ENCODE data around the gene TSPAN18. TPM values are rescaled to one million over a fixed set of nuclear protein-coding genes. Genes with fewer than 3 reads are reported as not detected.

Gene TSPAN18
- total and polyA plus RNA-seq, 2 experiments from 2014 or later = 6.0 to 10.6 TPM

- TF ChIP-seq, protein P1, sequence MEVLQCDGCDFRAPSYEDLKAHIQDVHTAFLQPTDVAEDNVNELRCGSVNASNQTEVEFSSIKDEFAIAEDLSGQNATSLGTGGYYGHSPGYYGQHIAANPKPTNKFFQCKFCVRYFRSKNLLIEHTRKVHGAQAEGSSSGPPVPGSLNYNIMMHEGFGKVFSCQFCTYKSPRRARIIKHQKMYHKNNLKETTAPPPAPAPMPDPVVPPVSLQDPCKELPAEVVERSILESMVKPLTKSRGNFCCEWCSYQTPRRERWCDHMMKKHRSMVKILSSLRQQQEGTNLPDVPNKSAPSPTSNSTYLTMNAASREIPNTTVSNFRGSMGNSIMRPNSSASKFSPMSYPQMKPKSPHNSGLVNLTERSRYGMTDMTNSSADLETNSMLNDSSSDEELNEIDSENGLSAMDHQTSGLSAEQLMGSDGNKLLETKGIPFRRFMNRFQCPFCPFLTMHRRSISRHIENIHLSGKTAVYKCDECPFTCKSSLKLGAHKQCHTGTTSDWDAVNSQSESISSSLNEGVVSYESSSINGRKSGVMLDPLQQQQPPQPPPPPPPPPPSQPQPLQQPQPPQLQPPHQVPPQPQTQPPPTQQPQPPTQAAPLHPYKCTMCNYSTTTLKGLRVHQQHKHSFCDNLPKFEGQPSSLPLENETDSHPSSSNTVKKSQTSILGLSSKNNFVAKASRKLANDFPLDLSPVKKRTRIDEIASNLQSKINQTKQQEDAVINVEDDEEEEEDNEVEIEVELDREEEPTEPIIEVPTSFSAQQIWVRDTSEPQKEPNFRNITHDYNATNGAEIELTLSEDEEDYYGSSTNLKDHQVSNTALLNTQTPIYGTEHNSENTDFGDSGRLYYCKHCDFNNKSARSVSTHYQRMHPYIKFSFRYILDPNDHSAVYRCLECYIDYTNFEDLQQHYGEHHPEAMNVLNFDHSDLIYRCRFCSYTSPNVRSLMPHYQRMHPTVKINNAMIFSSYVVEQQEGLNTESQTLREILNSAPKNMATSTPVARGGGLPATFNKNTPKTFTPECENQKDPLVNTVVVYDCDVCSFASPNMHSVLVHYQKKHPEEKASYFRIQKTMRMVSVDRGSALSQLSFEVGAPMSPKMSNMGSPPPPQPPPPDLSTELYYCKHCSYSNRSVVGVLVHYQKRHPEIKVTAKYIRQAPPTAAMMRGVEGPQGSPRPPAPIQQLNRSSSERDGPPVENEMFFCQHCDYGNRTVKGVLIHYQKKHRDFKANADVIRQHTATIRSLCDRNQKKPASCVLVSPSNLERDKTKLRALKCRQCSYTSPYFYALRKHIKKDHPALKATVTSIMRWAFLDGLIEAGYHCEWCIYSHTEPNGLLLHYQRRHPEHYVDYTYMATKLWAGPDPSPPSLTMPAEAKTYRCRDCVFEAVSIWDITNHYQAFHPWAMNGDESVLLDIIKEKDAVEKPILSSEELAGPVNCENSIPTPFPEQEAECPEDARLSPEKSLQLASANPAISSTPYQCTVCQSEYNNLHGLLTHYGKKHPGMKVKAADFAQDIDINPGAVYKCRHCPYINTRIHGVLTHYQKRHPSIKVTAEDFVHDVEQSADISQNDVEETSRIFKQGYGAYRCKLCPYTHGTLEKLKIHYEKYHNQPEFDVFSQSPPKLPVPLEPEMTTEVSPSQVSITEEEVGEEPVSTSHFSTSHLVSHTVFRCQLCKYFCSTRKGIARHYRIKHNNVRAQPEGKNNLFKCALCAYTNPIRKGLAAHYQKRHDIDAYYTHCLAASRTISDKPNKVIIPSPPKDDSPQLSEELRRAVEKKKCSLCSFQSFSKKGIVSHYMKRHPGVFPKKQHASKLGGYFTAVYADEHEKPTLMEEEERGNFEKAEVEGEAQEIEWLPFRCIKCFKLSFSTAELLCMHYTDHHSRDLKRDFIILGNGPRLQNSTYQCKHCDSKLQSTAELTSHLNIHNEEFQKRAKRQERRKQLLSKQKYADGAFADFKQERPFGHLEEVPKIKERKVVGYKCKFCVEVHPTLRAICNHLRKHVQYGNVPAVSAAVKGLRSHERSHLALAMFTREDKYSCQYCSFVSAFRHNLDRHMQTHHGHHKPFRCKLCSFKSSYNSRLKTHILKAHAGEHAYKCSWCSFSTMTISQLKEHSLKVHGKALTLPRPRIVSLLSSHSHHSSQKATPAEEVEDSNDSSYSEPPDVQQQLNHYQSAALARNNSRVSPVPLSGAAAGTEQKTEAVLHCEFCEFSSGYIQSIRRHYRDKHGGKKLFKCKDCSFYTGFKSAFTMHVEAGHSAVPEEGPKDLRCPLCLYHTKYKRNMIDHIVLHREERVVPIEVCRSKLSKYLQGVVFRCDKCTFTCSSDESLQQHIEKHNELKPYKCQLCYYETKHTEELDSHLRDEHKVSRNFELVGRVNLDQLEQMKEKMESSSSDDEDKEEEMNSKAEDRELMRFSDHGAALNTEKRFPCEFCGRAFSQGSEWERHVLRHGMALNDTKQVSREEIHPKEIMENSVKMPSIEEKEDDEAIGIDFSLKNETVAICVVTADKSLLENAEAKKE (CRISPR knock-in tag; IDR thresholded peaks at IDR 0.05) = no peak
- TF ChIP-seq EZH2phosphoT487 (IDR thresholded peaks at IDR 0.05; ENCODE audit: unreplicated experiment) = no peak
These were observed 214.7 kb downstream of the TSPAN18 start (continued) for GRCh38 chr11:44941259-44942021.

DNA sequence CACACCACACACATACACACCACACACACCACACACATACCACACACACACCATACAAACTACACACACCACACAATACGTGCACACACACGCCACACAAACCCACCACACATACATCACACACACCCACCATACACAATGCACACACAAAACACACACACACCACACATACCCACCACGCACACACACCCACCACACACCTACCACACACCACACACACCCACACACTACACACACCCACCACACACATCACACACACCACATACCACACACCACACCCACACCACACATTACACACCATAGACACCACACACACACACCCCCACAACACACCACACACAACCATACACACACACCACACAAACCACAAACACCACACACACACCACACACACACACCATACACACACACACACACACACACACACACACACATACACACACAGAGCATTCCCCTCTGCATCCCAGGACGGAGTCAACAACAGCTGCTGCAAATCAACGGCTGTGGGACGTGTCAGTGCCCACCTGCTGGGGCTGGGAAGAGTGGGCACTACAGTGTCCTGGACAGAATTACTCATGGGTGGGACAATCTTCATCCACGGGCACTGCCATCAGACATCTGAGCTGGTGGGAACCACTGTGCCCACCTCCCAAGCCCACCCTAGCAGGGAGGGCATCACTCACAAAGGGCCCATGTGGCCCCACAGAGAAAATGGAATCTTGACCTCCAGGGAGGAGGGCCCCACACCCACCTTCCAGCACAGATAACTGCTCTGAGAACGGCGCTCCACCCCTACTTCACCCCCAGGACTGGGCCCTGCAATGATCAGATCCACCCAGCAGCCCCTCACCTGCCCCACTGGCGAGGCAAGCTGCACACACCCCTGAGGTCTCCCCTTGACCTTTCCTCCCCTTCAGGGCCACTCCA, 215.5 kb downstream of the TSPAN18 start:
- Histone ChIP-seq H3K27me3 (ENCODE audit: insufficient read depth) (no peaks in the 10 kb centered on the region), H3F3A (replicated peaks; ENCODE audit: low read depth) (0 out of 2 replicates have a peak, but pooled peaks cover 3% of the 10 kb centered on the region), H3K79me2 (replicated peaks; ENCODE audit: insufficient read depth) (no peaks in the 10 kb centered on the region), H3K27ac (ENCODE audit: low read depth) (no peak overlapping the region), H3K9me2 (ENCODE audit: insufficient read depth) (no peaks in the 10 kb centered on the region), H4K20me1 (replicated peaks; ENCODE audit: insufficient read depth) (no peaks in the 10 kb centered on the region), H3K4me2 (no peak overlapping the region), H3K4me3 (no peak overlapping the region), H3K4me1 (ENCODE audit: insufficient read depth) (peaks cover 36% of the 10 kb centered on the region), H3K36me3 (ENCODE audit: insufficient read depth) (no peaks in the 10 kb centered on the region), H2AFZ (no peak overlapping the region)
- peaks cover 5% of the 10 kb centered on the region; the same call in 2 of the 3 replicates for H3K9me3 Mint-ChIP-seq
- no peak overlapping the region for H3K4me3 Mint-ChIP-seq
- ATAC-seq (no peak), DNase-seq (ENCODE audit: low spot score) (no peak)
- H3K27me3 Mint-ChIP-seq (ENCODE audit: insufficient read depth, low read depth, poor library complexity) = peaks cover 28% of the 10 kb centered on the region
- H3K36me3 Mint-ChIP-seq (ENCODE audit: low read depth) = peaks cover 12% of the 10 kb centered on the region
- peaks cover 70% of the 10 kb centered on the region for H3K4me1 Mint-ChIP-seq
- H3K27ac Mint-ChIP-seq = no peak overlapping the region; the same call in 1 of the 2 replicates
- TF ChIP-seq ZNF331 (CRISPR knock-in tag; IDR thresholded peaks at IDR 0.05; ENCODE audit: low read depth) (no peak), JUNB (IDR thresholded peaks at IDR 0.05; ENCODE audit: unreplicated experiment) (no peak), STAT1 (IDR thresholded peaks at IDR 0.05; ENCODE audit: unreplicated experiment) (no peak), CREB1 (CRISPR knock-in tag; IDR thresholded peaks at IDR 0.05; ENCODE audit: low read depth) (no peak)
- TF ChIP-seq, protein P2, sequence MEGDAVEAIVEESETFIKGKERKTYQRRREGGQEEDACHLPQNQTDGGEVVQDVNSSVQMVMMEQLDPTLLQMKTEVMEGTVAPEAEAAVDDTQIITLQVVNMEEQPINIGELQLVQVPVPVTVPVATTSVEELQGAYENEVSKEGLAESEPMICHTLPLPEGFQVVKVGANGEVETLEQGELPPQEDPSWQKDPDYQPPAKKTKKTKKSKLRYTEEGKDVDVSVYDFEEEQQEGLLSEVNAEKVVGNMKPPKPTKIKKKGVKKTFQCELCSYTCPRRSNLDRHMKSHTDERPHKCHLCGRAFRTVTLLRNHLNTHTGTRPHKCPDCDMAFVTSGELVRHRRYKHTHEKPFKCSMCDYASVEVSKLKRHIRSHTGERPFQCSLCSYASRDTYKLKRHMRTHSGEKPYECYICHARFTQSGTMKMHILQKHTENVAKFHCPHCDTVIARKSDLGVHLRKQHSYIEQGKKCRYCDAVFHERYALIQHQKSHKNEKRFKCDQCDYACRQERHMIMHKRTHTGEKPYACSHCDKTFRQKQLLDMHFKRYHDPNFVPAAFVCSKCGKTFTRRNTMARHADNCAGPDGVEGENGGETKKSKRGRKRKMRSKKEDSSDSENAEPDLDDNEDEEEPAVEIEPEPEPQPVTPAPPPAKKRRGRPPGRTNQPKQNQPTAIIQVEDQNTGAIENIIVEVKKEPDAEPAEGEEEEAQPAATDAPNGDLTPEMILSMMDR (conservative IDR thresholded peaks at IDR 0.05; ENCODE audit: low read depth in 2 of 2) = no peak

Data from GM23338 (cell line).